HG02884 (cell line): ENCODE results near the gene MARK3.
"Not testable (repeated sequence)": the region's sequence is repeated elsewhere in the genome, so short reads cannot be mapped to it uniquely, and the experiment has no call there.

ENCODE experiments used
- ATAC-seq: cut with Tn5 transposase; IDR thresholded peaks from one replicate; pipeline ENCODE4 v1.9.1; 2021; ENCODE audit warnings: mild to moderate bottlenecking, moderate library complexity; ENCODE audit not compliant: unreplicated experiment

MARK3 gene

DNA sequence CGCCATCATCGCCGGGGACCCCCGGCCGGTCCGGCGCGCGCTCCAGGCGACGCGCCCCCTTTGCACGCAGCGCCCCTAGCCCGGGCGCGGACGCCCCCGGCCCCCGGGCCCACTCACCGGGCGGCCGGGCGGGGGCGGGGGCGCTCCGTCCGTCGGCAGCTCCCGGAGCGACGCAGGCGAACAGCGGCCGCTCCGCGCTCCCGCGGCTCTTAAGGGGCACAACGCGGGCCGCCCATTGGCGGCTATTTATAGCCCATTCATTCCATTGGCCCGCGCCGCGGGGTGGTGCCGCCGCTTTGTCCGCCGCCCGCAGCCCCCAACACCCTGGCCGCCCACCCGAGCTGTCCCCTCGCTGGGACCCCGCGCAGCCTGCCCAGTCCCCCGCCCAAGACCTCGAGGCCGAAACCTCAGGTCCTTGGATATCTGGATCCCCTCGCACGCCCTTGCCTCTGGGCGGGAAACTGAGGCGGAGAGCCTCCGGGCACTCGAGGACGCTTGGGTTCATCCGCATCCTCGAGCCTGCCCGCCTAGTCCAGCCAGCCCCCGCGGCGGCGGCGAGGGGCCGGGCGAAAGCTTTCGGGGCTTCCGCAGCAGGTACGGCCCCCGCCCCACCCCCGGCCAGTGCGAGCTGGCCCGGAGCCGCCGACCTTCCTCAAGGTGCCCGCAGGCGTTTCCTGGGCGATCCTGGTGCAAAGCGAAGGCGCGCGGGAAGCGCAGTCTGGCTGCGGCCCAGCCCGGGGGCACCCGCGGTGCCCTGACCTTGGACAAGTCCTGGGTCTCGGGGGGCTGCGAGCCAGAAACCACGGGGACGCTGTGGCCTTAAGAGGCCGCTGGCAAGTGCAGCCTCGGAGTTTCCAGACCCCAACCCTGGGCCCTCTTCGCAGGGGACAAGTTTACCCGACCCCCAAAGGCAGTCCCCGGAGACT is 137.7 kb downstream of the MARK3 start, which contains the start of gene CKB:
Gene CKB, minus strand, starts transcription at position 182 of the 926 bp plus-strand sequence. CDS start 337 bp downstream, outside the sequence.
- ATAC-seq, result no peak

DNA sequence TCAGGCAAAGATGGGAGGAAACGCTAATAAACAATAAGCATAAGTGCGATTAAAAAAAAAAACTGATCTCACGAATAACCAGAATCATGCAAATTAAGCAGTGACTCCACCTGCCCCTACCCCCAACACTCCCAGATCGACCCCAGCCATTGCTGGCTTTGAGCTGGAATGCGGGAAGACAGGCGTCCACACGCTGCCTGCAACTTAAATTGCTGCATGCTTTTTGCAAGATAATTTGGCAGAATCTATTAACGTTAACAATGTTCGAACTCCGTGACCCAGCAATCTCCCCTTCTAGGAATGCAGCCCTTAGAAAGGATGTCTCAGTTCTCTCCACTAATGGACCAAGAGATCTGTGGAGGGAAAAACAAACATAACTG is 138.3 kb downstream of the MARK3 start:
- no peak for ATAC-seq

DNA sequence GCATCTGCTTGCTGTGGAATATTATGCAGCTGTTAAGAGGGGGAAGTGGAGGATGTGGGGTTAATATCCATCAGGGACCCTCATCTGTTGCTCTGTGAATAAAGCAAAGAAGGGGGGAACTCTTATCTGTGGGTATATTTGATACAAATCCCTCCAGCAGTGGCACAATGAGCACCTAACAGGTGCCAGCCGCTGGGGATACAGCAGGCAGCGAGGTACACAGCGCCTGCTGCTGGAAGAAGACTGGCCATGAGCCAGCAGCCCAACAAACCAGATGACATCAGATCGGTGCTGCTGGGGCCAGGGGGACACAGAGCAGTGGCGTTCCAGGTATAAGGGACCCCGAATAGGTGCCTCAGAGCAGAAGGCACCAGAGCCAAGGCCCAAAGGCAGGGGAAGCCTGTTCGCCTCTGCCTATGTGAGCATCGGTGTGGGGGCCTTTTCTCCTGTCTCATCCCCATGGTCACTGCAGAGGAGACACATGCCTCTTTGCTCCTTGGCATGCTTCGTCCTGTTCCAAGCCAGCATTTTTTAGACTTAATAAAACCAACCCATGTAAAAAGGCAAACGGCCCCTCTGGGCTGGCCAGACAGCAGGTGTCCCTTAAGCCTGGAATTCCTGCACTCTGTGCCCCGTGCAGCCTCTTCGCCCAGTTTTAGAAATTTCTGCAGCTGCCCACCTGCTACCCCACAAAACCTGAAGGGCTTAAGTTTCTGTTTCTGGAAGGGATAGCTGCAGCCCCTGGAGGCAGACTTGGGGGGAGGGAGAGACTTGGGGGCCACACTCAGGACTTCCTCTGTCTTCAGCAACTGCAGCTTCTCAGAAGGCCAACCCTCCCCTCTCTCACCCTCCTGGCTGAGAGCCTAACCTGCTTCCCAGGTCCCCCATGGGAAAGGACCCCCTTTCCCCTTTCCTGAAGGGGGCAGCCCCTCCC is 139.1 kb downstream of the MARK3 start:
- ATAC-seq, result no peak

DNA sequence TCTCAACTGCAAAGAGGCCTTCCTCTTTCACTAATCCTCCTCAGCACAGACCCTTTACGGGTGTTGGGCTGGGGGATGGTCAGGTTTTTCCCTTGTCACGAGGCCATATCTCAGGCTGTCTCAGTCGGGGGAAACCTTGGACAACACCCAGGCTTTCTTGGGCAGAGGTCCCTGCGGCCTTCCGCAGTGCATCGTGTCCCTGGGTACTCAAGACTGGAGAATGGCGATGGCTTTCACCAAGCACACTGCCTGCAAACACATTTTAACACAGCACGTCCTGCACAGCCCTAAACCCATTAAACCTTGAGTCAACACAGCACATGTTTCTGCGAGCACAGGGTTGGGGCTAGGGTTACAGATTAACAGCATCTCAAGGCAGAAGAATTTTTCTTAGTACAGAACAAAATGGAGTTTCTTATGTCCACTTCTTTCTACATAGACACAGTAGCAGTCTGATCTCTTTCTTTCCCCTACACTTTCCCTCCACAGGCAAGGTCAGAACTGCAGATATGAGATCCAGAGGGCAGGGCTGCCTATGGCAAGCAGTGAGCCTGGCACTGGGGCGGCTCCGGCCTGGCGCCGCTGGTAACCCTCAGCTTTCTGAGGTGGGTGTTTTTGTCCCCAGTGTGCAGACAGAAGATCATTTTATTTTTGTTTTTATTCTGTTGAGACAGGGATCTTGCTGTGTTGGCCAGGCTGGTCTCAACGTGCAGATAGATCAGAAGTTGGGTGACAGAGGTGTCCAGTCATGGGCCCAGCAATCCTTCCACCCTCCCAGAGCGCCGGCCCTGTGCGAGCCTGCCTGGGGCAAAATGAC is 140.4 kb downstream of the MARK3 start:
- ATAC-seq, result not testable (repeated sequence)

DNA sequence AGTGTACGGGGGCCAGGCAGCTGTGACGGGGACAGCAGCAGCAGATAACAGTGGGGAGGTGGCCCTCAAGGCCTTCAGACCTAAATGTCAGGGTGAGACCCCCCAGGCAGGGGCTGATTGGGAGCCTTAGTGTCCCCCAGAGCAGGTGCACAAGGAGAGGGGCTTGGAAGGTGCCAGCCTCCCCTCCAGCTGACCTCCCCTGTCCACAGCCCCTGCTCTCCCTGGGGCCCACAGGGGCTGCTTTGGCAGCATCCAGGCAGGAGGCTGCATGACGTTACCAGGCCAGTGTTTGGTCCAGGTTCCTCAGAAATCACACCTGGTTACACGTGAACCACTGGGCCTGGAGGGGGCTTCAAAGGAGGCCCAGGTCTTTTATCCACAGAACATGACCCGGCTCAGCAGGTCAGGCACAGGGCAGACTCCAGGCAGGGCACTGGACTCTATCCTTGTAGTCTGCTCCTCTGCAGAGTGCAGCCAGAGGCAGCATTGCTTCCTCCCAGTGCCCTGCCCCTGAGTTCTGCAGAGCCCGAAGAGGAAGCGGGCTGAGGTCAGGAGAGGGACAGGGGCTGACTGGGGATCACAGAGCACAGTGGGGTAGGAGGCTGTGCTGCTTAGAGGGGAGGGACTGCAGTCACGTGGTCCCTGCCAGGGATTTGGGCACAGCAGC is 141.2 kb downstream of the MARK3 start:
- ATAC-seq, result no peak

DNA sequence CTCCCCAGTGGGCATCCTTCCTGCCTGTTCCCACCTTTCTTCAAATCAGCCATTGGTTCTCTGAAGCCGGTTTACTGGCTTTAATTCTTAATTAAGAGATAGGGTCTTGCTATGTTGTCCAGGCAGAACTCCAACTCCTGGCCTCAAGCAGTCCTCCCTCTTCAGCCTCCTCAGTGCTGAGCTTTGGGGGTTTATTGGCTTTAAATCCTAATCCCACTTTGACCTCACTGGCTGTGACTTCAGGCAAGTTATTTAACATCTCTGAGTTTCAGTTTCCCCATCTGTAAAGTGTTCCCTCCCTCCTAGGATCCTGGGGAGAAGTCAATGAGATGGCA is 141.7 kb downstream of the MARK3 start:
- no peak for ATAC-seq

DNA sequence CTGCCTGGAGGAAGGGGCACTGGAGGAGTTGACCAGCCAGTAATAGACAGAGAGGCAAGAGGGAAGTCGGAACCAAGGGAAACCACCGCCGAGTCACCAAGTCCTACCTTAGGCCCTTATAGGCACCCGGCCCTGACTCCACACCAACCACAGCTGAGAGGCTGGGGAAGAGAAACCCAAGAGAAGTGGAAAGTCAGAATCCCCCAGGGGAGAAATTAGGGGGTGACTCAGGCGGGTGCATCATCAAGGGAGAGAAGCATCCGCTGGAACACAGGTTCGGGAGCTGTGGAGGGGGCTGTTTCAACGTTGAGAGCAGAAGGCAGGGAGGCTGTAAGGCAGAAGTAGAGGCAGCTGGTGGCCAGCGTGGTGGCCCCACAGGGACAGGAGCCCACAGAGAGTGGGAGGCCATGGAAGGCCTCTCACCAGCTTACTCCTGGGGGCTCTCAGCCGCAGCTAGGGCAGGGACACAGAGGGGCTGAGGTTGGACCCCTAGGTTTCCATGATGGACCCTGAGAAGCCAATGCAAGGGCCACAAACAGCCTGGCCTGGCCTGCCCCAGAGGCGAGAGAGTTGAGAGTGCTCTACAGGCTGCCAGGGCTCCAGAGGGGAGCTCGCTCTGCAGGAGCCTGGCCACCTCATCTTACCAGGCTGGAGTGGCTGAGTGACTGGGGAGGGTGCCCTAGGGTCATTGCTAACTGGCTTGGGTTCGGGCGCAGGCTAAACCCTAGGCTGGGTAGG is 142.4 kb downstream of the MARK3 start:
- ATAC-seq, result peak; percentile 61

DNA sequence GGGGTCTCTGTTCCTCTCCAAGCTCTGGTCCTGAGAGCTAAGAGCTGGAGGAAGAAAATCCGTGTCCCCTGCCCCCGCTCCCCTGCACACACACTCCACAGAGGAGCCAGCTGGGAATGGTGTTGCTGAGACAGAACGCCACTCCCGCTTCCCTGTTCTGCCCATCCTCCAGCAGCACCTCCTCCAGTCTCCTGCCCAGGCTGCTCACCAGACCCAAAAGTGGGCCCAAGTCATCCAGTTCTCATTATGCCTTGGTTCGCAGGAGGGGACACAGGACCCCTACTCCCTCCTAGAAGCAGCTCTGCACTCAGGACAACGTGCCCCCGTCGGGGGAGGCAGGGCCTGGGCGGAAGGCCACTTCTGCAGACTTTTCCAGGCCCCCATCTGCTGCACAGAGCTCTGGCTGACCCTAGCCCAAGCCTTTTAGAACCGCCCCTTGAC is 143.0 kb downstream of the MARK3 start:
- no peak for ATAC-seq

DNA sequence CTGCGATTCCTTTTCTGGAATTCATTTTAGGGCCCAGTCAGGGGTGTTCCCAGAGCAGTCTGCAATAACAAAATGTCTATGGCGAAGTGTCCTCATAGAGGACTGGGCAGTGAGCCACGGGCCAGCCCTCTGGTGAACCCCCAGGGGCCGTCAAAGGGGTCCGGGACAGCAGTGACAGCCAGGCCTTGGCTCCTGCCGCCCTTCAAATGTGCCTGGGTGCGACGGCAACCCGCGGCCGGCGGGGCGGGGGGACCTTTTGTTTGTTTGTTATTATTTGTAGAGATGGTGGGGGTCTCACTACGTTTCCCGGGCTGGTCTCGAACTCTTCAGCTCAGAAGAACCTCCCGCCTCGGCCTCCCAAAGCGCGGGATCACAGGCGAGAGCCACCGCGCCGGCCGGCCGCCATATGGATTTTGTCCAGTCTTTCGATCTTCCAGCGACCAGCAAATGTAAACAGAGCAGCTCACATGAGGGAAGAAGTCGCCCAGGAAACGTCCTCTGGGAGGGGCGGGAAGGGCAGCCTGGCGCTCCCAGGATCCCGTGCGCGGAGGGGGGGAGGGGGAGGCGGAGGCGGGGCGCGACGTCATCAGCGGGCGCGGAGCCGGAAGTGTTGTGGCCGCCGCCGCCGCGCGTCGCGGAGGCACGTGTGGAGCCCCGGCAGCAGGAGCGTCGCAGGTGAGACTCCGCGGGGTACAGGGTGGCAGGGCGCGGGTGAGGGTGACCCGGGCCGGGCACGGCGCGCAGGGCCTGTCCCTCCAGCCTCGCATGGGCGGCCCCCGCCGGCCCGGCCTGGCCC is 143.6 kb downstream of the MARK3 start, which contains the start of gene TRMT61A:
Gene TRMT61A, plus strand, starts transcription at position 610 of the 796 bp plus-strand sequence. CDS start 783 bp downstream, outside the sequence.
- no peak for ATAC-seq

DNA sequence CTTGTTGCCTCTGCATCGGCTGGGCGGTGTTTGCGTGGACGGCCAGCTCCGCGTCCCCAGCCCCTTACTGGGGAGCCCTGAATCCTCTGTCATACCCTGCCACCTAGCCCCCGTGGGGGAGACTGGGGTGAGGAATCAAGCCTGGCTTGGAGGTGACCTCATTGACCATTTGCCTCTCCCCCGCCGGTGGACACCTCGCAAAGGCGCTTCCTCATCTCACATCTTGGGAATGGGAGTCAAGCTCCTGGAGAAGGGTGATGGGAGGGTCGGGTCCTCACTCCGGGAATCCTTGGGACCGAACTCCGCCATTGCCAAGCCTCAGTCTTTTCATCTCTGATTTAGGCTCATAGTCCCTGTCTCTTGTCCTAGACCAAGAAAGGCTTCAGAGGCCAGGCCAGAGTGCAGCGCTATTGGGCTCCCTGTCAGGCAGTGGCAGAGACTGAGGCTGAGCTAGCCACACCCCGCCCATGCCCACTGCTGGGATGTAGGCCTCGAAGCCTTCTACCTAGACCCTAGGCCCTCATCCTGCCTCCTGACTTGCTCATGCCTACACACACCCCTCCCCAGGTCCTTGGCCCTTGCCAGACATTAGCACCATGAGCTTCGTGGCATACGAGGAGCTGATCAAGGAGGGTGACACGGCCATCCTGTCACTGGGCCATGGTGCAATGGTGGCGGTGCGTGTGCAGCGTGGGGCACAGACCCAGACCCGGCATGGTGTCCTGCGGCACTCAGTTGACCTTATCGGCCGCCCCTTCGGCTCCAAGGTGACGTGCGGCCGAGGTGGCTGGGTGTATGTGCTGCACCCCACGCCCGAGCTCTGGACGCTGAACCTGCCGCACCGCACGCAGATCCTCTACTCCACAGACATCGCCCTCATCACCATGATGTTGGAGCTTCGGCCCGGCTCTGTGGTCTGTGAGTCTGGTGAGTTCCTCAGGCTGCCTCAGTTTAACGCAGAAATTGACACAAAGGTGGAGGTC is 144.5 kb downstream of the MARK3 start:
- no peak for ATAC-seq

DNA sequence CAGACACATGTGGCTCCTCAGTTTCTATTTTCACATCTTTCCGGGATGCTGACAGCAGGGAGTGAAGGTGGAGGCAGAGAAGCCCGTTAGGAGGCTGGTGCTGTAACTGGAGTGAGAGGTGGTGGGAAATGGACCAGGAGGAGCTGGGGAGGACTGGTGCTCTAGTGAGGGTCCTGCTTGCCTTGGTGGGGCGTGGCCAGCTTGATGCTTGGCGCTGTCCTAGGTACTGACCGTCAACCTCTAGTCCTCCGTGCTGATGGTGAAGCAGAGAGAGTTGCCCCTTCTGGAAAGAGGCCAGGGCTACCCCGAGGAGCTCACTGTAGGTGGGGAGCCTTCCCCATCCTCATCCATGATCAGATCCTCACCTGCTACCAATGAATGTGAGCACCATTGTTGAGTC is 145.2 kb downstream of the MARK3 start:
- no peak for ATAC-seq

DNA sequence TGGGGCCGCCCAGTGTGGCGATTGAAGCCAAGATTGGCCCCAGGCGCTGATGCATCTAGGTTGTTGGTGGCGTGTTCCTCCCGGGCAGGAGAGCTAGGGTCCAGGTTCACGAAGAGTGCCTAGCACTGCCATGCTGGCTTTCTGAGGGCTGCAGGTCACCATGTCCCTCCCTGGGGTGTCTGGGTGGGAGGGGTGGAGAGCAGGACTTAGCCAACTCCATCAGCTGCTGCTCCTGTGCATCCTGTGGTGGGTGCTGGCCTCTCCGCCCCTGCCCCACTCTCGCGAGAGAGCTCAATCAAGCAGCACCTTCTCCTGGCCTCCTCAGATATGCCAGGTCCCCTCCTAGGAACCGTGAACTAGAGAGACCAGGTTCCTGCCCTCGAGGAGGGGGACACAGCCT is 145.6 kb downstream of the MARK3 start:
- ATAC-seq, result no peak

DNA sequence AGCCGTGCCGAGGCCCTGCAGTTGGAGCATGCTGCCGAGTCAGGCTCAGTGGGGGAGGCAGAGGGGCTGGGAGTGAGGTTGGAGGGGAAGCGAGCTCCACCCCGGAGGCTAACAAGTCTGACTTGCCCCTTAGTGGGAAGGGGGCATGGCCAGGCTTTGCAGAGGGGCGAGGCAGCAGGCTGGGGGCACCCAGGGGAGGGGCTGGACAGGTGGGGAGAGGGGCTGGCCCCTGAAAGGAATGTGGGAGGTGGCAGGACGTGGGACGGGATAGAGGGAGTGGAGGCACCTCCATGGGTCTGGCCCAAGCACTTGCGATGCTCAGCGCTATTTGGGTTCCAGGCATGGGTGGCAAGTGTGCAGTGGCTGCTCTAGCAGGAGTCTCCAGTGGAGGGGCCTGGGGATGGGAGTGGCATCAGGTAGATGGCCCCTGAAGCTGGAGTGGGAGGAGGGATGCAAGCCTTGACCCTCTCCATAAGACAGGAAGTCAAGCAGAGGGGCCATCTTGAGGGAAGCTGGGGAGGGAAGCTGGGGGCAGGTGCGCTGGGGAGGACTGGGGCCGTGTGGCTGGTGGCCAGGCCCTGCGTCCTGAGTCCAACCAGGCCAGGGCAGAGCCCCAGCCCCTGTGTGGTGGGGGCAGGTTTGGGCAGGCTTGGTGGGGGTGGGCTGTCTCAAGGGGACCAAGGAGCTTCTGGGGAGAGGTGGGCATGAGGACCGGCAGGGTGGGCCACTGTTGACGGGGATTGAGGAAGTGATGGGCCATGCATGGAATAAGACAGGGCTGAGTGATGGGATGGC is 146.4 kb downstream of the MARK3 start:
- ATAC-seq, result no peak

DNA sequence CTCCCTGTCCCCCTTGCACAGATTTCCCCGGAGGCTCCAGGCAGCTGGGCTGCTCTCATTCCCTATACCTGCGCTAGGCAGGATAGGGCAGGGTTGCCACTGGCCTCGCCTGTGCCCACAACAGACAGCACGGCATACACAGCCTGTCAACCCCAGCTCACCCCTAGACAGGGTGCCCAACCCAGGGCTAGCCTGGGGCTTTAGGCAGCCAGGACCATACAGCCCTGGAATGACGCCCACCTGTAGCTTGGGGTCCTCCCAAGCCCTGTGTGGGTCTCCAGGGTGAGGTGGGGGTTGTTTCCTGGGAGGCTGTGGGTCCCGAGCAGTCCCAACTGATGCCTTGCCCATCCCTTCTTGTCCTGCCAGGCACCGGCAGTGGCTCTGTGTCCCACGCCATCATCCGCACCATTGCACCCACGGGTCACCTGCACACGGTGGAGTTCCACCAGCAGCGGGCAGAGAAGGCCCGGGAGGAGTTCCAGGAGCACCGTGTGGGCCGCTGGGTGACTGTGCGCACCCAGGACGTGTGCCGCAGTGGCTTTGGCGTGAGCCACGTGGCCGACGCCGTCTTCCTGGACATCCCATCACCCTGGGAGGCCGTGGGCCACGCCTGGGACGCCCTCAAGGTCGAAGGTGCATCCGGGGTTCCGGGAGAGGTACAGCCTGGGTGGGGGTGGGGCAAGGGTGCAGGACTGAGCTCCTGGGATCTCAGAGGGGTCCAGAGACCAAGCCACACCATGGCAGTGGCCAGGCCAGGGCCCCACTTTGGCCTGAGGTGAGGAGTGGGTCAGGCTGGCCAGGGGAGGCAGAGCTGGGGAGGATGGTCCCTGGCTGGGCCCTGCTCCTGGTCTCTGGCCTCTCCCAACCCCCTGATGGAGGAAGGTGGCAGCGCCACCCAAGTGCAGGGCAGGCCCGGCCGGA is 147.3 kb downstream of the MARK3 start:
- no peak for ATAC-seq

DNA sequence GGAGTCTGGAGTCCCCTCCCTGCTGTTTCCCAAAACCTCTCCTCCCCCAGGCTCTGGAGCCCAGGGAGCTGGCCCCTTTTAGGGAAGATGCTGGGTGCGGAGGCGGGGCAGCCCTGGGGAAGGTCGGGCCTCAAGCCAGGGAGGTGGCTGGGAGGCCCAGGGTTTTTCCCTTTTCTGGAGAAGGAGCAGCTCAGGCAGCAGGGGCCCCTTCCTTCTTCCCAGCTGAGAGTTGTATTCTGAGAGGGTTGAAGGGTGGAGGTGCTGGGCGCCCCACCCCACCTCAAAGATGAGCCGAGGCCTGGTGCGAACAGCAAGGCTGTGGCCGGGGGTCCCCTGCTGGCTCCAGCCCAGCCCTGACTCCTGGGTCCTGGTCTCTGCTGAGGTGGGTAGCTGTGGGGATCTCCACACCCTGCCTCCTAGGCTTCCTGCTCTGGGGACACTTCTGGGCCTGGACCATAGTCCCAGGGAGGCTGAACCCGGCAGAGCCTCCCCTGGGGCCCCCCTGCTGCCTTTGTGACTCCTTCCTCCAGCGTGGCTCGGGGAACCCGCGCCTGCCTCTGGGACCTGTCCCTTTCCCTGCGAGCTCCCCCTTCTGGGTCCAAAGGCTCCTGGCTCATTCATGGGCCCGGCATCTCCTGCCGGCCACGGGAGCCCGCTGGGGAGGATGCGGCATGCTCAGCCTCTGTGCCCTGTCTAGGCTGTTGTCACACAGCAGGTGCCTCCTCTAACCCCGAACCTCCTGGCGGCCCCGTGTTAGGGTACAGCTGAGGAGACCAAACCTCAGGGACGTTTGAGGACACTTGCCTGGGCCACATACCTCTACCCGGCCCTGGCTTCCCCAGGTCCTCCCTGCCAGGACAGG is 148.2 kb downstream of the MARK3 start:
- no peak for ATAC-seq
